C4-2B (cell line): ENCODE measurements around the gene AIFM1.
"Not testable (repeated sequence)": the region's sequence is repeated elsewhere in the genome, so short reads cannot be mapped to it uniquely, and the experiment has no call there.

Experiments used
- H3K27ac ChIP-seq: fragments of 450-650 bp; 2 replicates; pipeline ENCODE4 v1.5.1; 2017
- CTCF ChIP-seq: fragments of 450-650 bp; conservative IDR thresholded peaks from 2 replicates; pipeline ENCODE4 v1.5.1; 2017; ENCODE audit warnings: mild to moderate bottlenecking
- ZFX ChIP-seq: fragments of 450-650 bp; IDR thresholded peaks from 2 replicates; pipeline ENCODE4 v1.6.1; 2017

AIFM1 gene

GRCh38 chrX:130119312-130119898 lies 46.2 kb downstream of the AIFM1 start:
- no peak for TF ChIP-seq ZFX
- TF ChIP-seq CTCF = no peak

GRCh38 chrX:130118441-130119311 lies 47.0 kb downstream of the AIFM1 start:
- no peak overlapping the region for H3K27ac ChIP-seq
- no peak for TF ChIP-seq CTCF
- TF ChIP-seq ZFX = no peak

More at GRCh38 chrX:130119312-130119898, 46.2 kb downstream of the AIFM1 start:
- H3K27ac ChIP-seq = no peak overlapping the region

GRCh38 chrX:130117166-130117565 lies 48.5 kb downstream of the AIFM1 start:
- TF ChIP-seq ZFX (no peak), CTCF (no peak)

GRCh38 chrX:130115119-130115885 lies 50.3 kb downstream of the AIFM1 start:
- not testable (repeated sequence) for H3K27ac ChIP-seq

More at GRCh38 chrX:130117166-130117565, 48.5 kb downstream of the AIFM1 start:
- no peak overlapping the region for H3K27ac ChIP-seq

GRCh38 chrX:130114141-130114588 lies 51.5 kb downstream of the AIFM1 start:
- no peak overlapping the region for H3K27ac ChIP-seq
- no peak for TF ChIP-seq CTCF
- no peak for TF ChIP-seq ZFX

- TF ChIP-seq ZFX (no peak), CTCF (no peak)
Observed at GRCh38 chrX:130111220-130112154, 54.2 kb downstream of the AIFM1 start.

More at GRCh38 chrX:130111220-130112154, 54.2 kb downstream of the AIFM1 start:
- peak overlapping the region; percentile 78 for H3K27ac ChIP-seq
